ENCODE measurements around the gene DGKB.
"Not testable (repeated sequence)": the region's sequence is repeated elsewhere in the genome, so short reads cannot be mapped to it uniquely, and the experiment has no call there.

The DGKB gene

GRCh38 chr7:14478834-14479510 lies 423.6 kb downstream of the DGKB start:
- no peak overlapping the region for H3K18ac ChIP-seq (ENCODE audit: low read depth in 1 of 2, low read length in 2 of 2)
- H3K9ac ChIP-seq (ENCODE audit: low read length), result no peak overlapping the region
- DNase-seq, result no peak
- H3K9me3 ChIP-seq (ENCODE audit: control insufficient read depth, low read length), result no peaks in the 10 kb centered on the region
- no peaks in the 10 kb centered on the region for H3K27me3 ChIP-seq (ENCODE audit: control insufficient read depth in 1 of 2, insufficient read depth in 1 of 2, low read length in 2 of 2)
- H2AFZ ChIP-seq (ENCODE audit: low read depth, low read length), result no peak overlapping the region
- no peak overlapping the region for H3K23ac ChIP-seq (ENCODE audit: low read length in 2 of 2)
- H2BK15ac ChIP-seq (ENCODE audit: low read depth, poor library complexity, severe bottlenecking), result no peak overlapping the region
- no peaks in the 10 kb centered on the region for H3K36me3 ChIP-seq (ENCODE audit: control insufficient read depth in 1 of 2, insufficient read depth in 2 of 2, low read depth in 1 of 2, low read length in 2 of 2)
- H3K4me1 ChIP-seq (ENCODE audit: control insufficient read depth, insufficient read depth, low read depth, low read length), result no peaks in the 10 kb centered on the region
- no peak overlapping the region for H3K4me3 ChIP-seq (ENCODE audit: insufficient read depth in 1 of 2, low read depth in 1 of 2, low read length in 2 of 2)
- H3K79me1 ChIP-seq (replicated peaks; ENCODE audit: low read length, poor library complexity, severe bottlenecking), result no peaks in the 10 kb centered on the region
- H4K8ac ChIP-seq (ENCODE audit: low read length), result no peak overlapping the region
- no peak overlapping the region for H3K14ac ChIP-seq (ENCODE audit: low read length in 2 of 2)
- H2BK12ac ChIP-seq (ENCODE audit: low read length in 2 of 2), result no peak overlapping the region
- no peak overlapping the region for H4K91ac ChIP-seq (ENCODE audit: low read length)
- no peak overlapping the region for H2AK5ac ChIP-seq (ENCODE audit: low read length, severe bottlenecking)
- no peak overlapping the region for H2BK5ac ChIP-seq (ENCODE audit: low read depth, low read length, poor library complexity, severe bottlenecking)
- no peak overlapping the region for H3K27ac ChIP-seq (ENCODE audit: low read length, poor library complexity, severe bottlenecking)
- no peak overlapping the region for H2BK120ac ChIP-seq (ENCODE audit: low read depth, low read length)
- no peak overlapping the region for H3K4me2 ChIP-seq (ENCODE audit: low read length, poor library complexity, severe bottlenecking)
- H3K4ac ChIP-seq (ENCODE audit: low read depth in 1 of 2, low read length in 2 of 2), result no peak overlapping the region
- 86% methylated on average over 1 of the region's 2 CpGs for WGBS

- not testable (repeated sequence) for H3K79me1 ChIP-seq (replicated peaks; ENCODE audit: low read length, poor library complexity, severe bottlenecking); H2BK5ac ChIP-seq (ENCODE audit: low read depth, low read length, poor library complexity, severe bottlenecking); H3K4me2 ChIP-seq (ENCODE audit: low read length, poor library complexity, severe bottlenecking); H3K9ac ChIP-seq (ENCODE audit: low read length); H3K9me3 ChIP-seq (ENCODE audit: control insufficient read depth, low read length); H3K4me1 ChIP-seq (ENCODE audit: control insufficient read depth, insufficient read depth, low read depth, low read length); H3K36me3 ChIP-seq (ENCODE audit: control insufficient read depth in 1 of 2, insufficient read depth in 2 of 2, low read depth in 1 of 2, low read length in 2 of 2); H3K18ac ChIP-seq (ENCODE audit: low read depth in 1 of 2, low read length in 2 of 2); H3K27ac ChIP-seq (ENCODE audit: low read length, poor library complexity, severe bottlenecking); H2BK15ac ChIP-seq (ENCODE audit: low read depth, poor library complexity, severe bottlenecking); H2AK5ac ChIP-seq (ENCODE audit: low read length, severe bottlenecking); H3K23ac ChIP-seq (ENCODE audit: low read length in 2 of 2); H2BK12ac ChIP-seq (ENCODE audit: low read length in 2 of 2); H3K4ac ChIP-seq (ENCODE audit: low read depth in 1 of 2, low read length in 2 of 2); H3K4me3 ChIP-seq (ENCODE audit: insufficient read depth in 1 of 2, low read depth in 1 of 2, low read length in 2 of 2); H4K8ac ChIP-seq (ENCODE audit: low read length); H3K14ac ChIP-seq (ENCODE audit: low read length in 2 of 2); H4K91ac ChIP-seq (ENCODE audit: low read length); DNase-seq; H3K27me3 ChIP-seq (ENCODE audit: control insufficient read depth in 1 of 2, insufficient read depth in 1 of 2, low read length in 2 of 2); H2AFZ ChIP-seq (ENCODE audit: low read depth, low read length); H2BK120ac ChIP-seq (ENCODE audit: low read depth, low read length)
- WGBS, result 71% methylated on average over 2 of the region's 3 CpGs
These were observed 440.8 kb downstream of the DGKB start for GRCh38 chr7:14461716-14462115.

DNA sequence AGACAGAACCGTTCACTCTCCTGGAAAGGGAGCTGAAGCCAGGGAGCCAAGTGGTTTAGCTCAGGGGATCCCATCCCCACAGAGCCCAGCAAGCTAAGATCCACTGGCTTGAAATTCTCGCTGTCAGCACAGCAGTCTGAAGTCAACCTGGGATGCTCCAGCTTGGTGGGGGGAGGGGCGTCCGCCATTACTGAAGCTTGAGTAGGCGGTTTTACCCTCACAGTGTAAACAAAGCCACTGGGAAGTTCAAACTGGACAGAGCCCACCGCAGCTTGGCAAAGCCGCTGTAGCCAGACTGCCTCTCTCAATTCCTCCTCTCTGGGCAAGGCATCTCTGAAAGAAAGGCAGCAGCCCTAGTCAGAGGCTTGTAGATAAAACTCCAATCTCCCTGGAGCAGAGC lies 443.7 kb downstream of the DGKB start:
- H3K23ac ChIP-seq (ENCODE audit: low read length in 2 of 2); H3K4ac ChIP-seq (ENCODE audit: low read depth in 1 of 2, low read length in 2 of 2); H3K27me3 ChIP-seq (ENCODE audit: control insufficient read depth in 1 of 2, insufficient read depth in 1 of 2, low read length in 2 of 2); H2AK5ac ChIP-seq (ENCODE audit: low read length, severe bottlenecking); H3K4me2 ChIP-seq (ENCODE audit: low read length, poor library complexity, severe bottlenecking); H3K27ac ChIP-seq (ENCODE audit: low read length, poor library complexity, severe bottlenecking); H3K9me3 ChIP-seq (ENCODE audit: control insufficient read depth, low read length); H4K91ac ChIP-seq (ENCODE audit: low read length); H3K14ac ChIP-seq (ENCODE audit: low read length in 2 of 2); DNase-seq; H4K8ac ChIP-seq (ENCODE audit: low read length); H3K4me1 ChIP-seq (ENCODE audit: control insufficient read depth, insufficient read depth, low read depth, low read length); H2BK120ac ChIP-seq (ENCODE audit: low read depth, low read length); H3K36me3 ChIP-seq (ENCODE audit: control insufficient read depth in 1 of 2, insufficient read depth in 2 of 2, low read depth in 1 of 2, low read length in 2 of 2); H2AFZ ChIP-seq (ENCODE audit: low read depth, low read length); H3K79me1 ChIP-seq (replicated peaks; ENCODE audit: low read length, poor library complexity, severe bottlenecking); H2BK5ac ChIP-seq (ENCODE audit: low read depth, low read length, poor library complexity, severe bottlenecking); H2BK15ac ChIP-seq (ENCODE audit: low read depth, poor library complexity, severe bottlenecking); H3K18ac ChIP-seq (ENCODE audit: low read depth in 1 of 2, low read length in 2 of 2); H3K9ac ChIP-seq (ENCODE audit: low read length); H3K4me3 ChIP-seq (ENCODE audit: insufficient read depth in 1 of 2, low read depth in 1 of 2, low read length in 2 of 2); H2BK12ac ChIP-seq (ENCODE audit: low read length in 2 of 2): not testable (repeated sequence)
- WGBS, result 96% methylated on average over 7 of the region's 7 CpGs

DNA sequence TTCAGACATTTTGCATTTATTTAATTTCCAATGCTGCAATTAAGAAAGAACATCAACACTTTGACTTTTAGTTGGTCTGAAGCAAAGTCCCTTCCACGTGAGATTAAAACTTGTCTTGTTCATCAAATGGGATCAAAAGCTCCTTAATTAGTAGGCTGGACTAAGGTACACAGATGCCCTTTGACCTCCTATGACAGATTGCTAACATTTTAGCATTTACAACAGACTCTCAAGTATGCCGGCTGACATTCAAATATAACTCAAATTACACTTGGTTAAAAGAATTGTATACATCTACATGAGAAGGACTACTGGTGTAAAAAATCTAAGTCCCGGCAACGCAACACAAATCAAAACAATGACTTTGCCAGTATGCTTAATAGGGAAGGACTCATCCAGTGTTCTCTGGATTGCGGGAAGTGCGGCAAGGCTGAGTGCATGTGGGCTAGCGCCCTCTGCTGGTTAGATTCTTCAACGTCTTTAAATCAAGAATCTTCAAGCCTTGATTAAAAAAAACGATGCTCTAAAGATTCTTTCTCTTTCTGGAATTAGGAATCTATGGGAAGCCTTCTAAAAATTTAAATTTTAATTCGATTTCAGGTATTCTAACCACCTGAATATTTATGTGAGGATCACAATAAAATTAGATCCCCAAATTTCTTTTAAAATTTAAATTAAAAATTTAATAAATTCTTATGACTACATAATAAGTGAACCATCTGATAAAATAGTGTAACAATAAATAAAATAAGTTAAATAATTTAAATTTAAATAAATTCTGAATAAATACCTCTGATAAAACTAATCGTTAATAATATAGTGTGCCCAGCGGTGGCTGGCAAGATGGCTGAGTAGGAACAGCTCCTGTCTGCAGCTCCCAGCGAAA lies 444.7 kb downstream of the DGKB start:
- H3K27me3 ChIP-seq (ENCODE audit: control insufficient read depth in 1 of 2, insufficient read depth in 1 of 2, low read length in 2 of 2), result no peaks in the 10 kb centered on the region
- peak; percentile 77 for DNase-seq
- no peak overlapping the region for H3K18ac ChIP-seq (ENCODE audit: low read depth in 1 of 2, low read length in 2 of 2)
- peak overlapping the region; percentile 74 for H3K9ac ChIP-seq (ENCODE audit: low read length)
- no peak overlapping the region for H3K27ac ChIP-seq (ENCODE audit: low read length, poor library complexity, severe bottlenecking)
- H4K91ac ChIP-seq (ENCODE audit: low read length), result no peak overlapping the region
- no peak overlapping the region for H3K14ac ChIP-seq (ENCODE audit: low read length in 2 of 2)
- H3K4me1 ChIP-seq (ENCODE audit: control insufficient read depth, insufficient read depth, low read depth, low read length), result no peaks in the 10 kb centered on the region
- H3K4me3 ChIP-seq (ENCODE audit: insufficient read depth in 1 of 2, low read depth in 1 of 2, low read length in 2 of 2), result peak overlapping the region in 1 of 2 experiments; percentile 60
- H4K8ac ChIP-seq (ENCODE audit: low read length), result no peak overlapping the region
- no peak overlapping the region for H2AFZ ChIP-seq (ENCODE audit: low read depth, low read length)
- no peak overlapping the region for H2AK5ac ChIP-seq (ENCODE audit: low read length, severe bottlenecking)
- peak overlapping the region; percentile 61 for H3K4me2 ChIP-seq (ENCODE audit: low read length, poor library complexity, severe bottlenecking)
- no peak overlapping the region for H2BK5ac ChIP-seq (ENCODE audit: low read depth, low read length, poor library complexity, severe bottlenecking)
- H3K9me3 ChIP-seq (ENCODE audit: control insufficient read depth, low read length), result no peaks in the 10 kb centered on the region
- no peaks in the 10 kb centered on the region for H3K79me1 ChIP-seq (replicated peaks; ENCODE audit: low read length, poor library complexity, severe bottlenecking)
- H3K4ac ChIP-seq (ENCODE audit: low read depth in 1 of 2, low read length in 2 of 2), result no peak overlapping the region
- H2BK120ac ChIP-seq (ENCODE audit: low read depth, low read length), result no peak overlapping the region
- H2BK12ac ChIP-seq (ENCODE audit: low read length in 2 of 2), result no peak overlapping the region
- no peak overlapping the region for H2BK15ac ChIP-seq (ENCODE audit: low read depth, poor library complexity, severe bottlenecking)
- no peaks in the 10 kb centered on the region for H3K36me3 ChIP-seq (ENCODE audit: control insufficient read depth in 1 of 2, insufficient read depth in 2 of 2, low read depth in 1 of 2, low read length in 2 of 2)
- 38% methylated on average over 8 of the region's 13 CpGs for WGBS
- H3K23ac ChIP-seq (ENCODE audit: low read length in 2 of 2), result no peak overlapping the region
